Chondrocyte (in vitro differentiated cells): Measurements from ENCODE around the gene ACAD11. TPM values are rescaled to one million over a fixed set of nuclear protein-coding genes. Genes with fewer than 3 reads are reported as not detected.

Experiments
- DNase-seq: peaks from one replicate; pipeline ENCODE4 v3.0.0; 2021; ENCODE audit warnings: mixed read lengths, low spot score
- H3K27ac Mint-ChIP-seq: one replicate; pipeline ENCODE4 v1.8.0; 2021; ENCODE audit warnings: mild to moderate bottlenecking, moderate library complexity, mixed read lengths; ENCODE audit not compliant: unreplicated experiment
- H3K27me3 Mint-ChIP-seq: 2 replicates; pipeline ENCODE4 v1.8.0; 2021; ENCODE audit warnings: low read depth, mixed read lengths
- H3K36me3 Mint-ChIP-seq: 2 replicates; pipeline ENCODE4 v1.8.0; 2021; ENCODE audit warnings: low read depth, mixed read lengths
- H3K4me1 Mint-ChIP-seq: 2 replicates; pipeline ENCODE4 v1.8.0; 2021; ENCODE audit warnings: low read depth, mild to moderate bottlenecking, mixed read lengths
- H3K4me3 Mint-ChIP-seq: one replicate; pipeline ENCODE4 v1.8.0; 2021; ENCODE audit warnings: mild to moderate bottlenecking, moderate library complexity, mixed read lengths; ENCODE audit not compliant: unreplicated experiment
- H3K9me3 Mint-ChIP-seq: 2 replicates; pipeline ENCODE4 v1.8.0; 2021; ENCODE audit warnings: low read depth, mixed read lengths
- CTCF ChIP-seq: fragments of 200-600 bp; sonication (generic); IDR thresholded peaks from 2 replicates; pipeline ENCODE4 v1.5.0; 2021; ENCODE audit warnings: antibody characterized with exemption, mild to moderate bottlenecking, moderate library complexity
- total RNA-seq: library from RNA; stranded (reverse); gene quantifications from 3 replicates; pipeline ENCODE4 v1.2.1, GENCODE V29; 2021

ACAD11 gene
- total RNA-seq, 1 donor from 2014 or later: 16.8 TPM

GRCh38 chr3:132629928-132630327 lies 29.7 kb downstream of the ACAD11 start:
- TF ChIP-seq CTCF: no peak
- peaks cover 5% of the 10 kb centered on the region for H3K36me3 Mint-ChIP-seq
- H3K27me3 Mint-ChIP-seq: no peaks in the 10 kb centered on the region
- no peak overlapping the region for H3K4me3 Mint-ChIP-seq
- peaks cover 19% of the 10 kb centered on the region for H3K4me1 Mint-ChIP-seq
- peak overlapping the region; percentile 70 for H3K27ac Mint-ChIP-seq
- no peaks in the 10 kb centered on the region for H3K9me3 Mint-ChIP-seq
- no peak for DNase-seq

GRCh38 chr3:132628157-132628556 lies 31.5 kb downstream of the ACAD11 start:
- Mint-ChIP-seq H3K27me3 (no peaks in the 10 kb centered on the region), H3K36me3 (peaks cover 5% of the 10 kb centered on the region), H3K4me1 (peaks cover 20% of the 10 kb centered on the region), H3K9me3 (no peaks in the 10 kb centered on the region), H3K4me3 (no peak overlapping the region), H3K27ac (no peak overlapping the region)
- no peak for DNase-seq
- no peak for TF ChIP-seq CTCF

GRCh38 chr3:132626955-132627354 lies 32.7 kb downstream of the ACAD11 start:
- H3K27ac Mint-ChIP-seq: no peak overlapping the region
- peaks cover 6% of the 10 kb centered on the region for H3K36me3 Mint-ChIP-seq
- no peak for TF ChIP-seq CTCF
- no peak for DNase-seq
- peaks cover 24% of the 10 kb centered on the region for H3K4me1 Mint-ChIP-seq
- no peaks in the 10 kb centered on the region for H3K9me3 Mint-ChIP-seq
- no peak overlapping the region for H3K4me3 Mint-ChIP-seq
- H3K27me3 Mint-ChIP-seq: no peaks in the 10 kb centered on the region

GRCh38 chr3:132625613-132626012 lies 34.0 kb downstream of the ACAD11 start:
- peaks cover 24% of the 10 kb centered on the region for H3K4me1 Mint-ChIP-seq
- peak overlapping the region; percentile 33 for H3K27ac Mint-ChIP-seq
- DNase-seq: no peak
- H3K36me3 Mint-ChIP-seq: peaks cover 13% of the 10 kb centered on the region
- H3K4me3 Mint-ChIP-seq: no peak overlapping the region
- H3K27me3 Mint-ChIP-seq: no peaks in the 10 kb centered on the region
- H3K9me3 Mint-ChIP-seq: peaks cover 8% of the 10 kb centered on the region
- no peak for TF ChIP-seq CTCF

- no peak for TF ChIP-seq CTCF
- Mint-ChIP-seq H3K9me3 (peaks cover 9% of the 10 kb centered on the region), H3K4me3 (no peak overlapping the region), H3K27ac (no peak overlapping the region), H3K4me1 (peaks cover 17% of the 10 kb centered on the region), H3K27me3 (no peaks in the 10 kb centered on the region), H3K36me3 (peaks cover 17% of the 10 kb centered on the region)
- no peak for DNase-seq
Measured at GRCh38 chr3:132624790-132625189, 34.8 kb downstream of the ACAD11 start.
